PC-3 (cell line): ENCODE data around the gene COPS3.
A peak's percentile ranks its signal among the peaks of the same experiment; 100 is the strongest.

Experiments used
- CTCF ChIP-seq: fragments of 300-600 bp; sonication (generic); conservative IDR thresholded peaks from 2 replicates; pipeline ENCODE4 v1.5.1; 2017; ENCODE audit warnings: antibody characterized with exemption, low read depth, mild to moderate bottlenecking, low read length
- EZH2 ChIP-seq: fragments of 300-600 bp; sonication (generic); IDR thresholded peaks from one replicate; pipeline ENCODE4 v1.6.1; 2017; ENCODE audit warnings: antibody characterized with exemption, mild to moderate bottlenecking, low read length; ENCODE audit not compliant: unreplicated experiment
- EZH2phosphoT487 ChIP-seq: fragments of 300-600 bp; sonication (generic); IDR thresholded peaks from 2 replicates; pipeline ENCODE4 v1.6.1; 2018; ENCODE audit warnings: mild to moderate bottlenecking, antibody characterized with exemption, low read length, borderline replicate concordance

- TF ChIP-seq CTCF: peak; percentile 37; the same call in 1 of the 2 replicates
- no peak for TF ChIP-seq EZH2
- no peak for TF ChIP-seq EZH2phosphoT487
These were observed 64.3 kb downstream of the COPS3 start for GRCh38 chr17:17216776-17217175.
